Measurements from ENCODE around the gene PLPPR1.
"Not testable (repeated sequence)": the region's sequence is repeated elsewhere in the genome, so short reads cannot be mapped to it uniquely, and the experiment has no call there.

DNA sequence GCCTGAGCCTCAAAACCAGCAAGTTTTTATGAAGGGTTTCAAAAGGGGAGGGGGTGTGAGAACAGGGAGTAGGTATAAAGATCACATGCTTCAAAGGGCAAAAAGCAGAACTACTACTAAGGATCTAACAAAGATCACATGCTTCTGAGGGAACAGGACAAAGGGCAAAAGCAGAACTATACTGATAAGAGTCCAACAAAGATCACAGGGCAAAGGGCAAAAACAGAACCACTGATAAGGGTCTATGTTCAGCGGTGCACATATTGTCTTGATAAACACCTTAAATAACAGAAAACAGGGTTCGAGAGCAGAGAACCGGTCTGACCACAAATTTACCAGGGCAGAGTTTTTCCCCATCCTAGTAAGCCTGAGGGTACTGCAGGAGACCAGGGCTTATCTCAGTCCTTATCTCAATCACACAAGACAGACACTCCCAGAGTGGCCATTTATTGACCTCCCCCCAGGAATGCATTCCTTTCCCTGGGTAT, 298.9 kb downstream of the PLPPR1 start:
- TF ChIP-seq RFX5 (IDR thresholded peaks at IDR 0.05; ENCODE audit: low read depth, low read length); SMC3 (IDR thresholded peaks at IDR 0.05; ENCODE audit: low read depth, low read length); POLR2A (IDR thresholded peaks at IDR 0.05; ENCODE audit: low read depth, low read length); CEBPB (IDR thresholded peaks at IDR 0.05; ENCODE audit: low read depth, low read length); NFE2L2 (IDR thresholded peaks at IDR 0.05; ENCODE audit: low read depth, low read length); MAZ (IDR thresholded peaks at IDR 0.05; ENCODE audit: borderline replicate concordance, low read depth, low read length); MXI1 (IDR thresholded peaks at IDR 0.05; ENCODE audit: borderline replicate concordance, low read depth, low read length); RAD21 (IDR thresholded peaks at IDR 0.05; ENCODE audit: low read length); CHD1 (IDR thresholded peaks at IDR 0.05; ENCODE audit: low read depth, low read length); BHLHE40 (IDR thresholded peaks at IDR 0.05; ENCODE audit: low read depth, low read length); MAFK (IDR thresholded peaks at IDR 0.05; ENCODE audit: low read depth, low read length): not testable (repeated sequence)
- TF ChIP-seq, protein P1, sequence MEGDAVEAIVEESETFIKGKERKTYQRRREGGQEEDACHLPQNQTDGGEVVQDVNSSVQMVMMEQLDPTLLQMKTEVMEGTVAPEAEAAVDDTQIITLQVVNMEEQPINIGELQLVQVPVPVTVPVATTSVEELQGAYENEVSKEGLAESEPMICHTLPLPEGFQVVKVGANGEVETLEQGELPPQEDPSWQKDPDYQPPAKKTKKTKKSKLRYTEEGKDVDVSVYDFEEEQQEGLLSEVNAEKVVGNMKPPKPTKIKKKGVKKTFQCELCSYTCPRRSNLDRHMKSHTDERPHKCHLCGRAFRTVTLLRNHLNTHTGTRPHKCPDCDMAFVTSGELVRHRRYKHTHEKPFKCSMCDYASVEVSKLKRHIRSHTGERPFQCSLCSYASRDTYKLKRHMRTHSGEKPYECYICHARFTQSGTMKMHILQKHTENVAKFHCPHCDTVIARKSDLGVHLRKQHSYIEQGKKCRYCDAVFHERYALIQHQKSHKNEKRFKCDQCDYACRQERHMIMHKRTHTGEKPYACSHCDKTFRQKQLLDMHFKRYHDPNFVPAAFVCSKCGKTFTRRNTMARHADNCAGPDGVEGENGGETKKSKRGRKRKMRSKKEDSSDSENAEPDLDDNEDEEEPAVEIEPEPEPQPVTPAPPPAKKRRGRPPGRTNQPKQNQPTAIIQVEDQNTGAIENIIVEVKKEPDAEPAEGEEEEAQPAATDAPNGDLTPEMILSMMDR (conservative IDR thresholded peaks at IDR 0.05; ENCODE audit: low read depth, low read length), result not testable (repeated sequence)
- TF ChIP-seq, protein P2, sequence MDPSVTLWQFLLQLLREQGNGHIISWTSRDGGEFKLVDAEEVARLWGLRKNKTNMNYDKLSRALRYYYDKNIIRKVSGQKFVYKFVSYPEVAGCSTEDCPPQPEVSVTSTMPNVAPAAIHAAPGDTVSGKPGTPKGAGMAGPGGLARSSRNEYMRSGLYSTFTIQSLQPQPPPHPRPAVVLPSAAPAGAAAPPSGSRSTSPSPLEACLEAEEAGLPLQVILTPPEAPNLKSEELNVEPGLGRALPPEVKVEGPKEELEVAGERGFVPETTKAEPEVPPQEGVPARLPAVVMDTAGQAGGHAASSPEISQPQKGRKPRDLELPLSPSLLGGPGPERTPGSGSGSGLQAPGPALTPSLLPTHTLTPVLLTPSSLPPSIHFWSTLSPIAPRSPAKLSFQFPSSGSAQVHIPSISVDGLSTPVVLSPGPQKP (IDR thresholded peaks at IDR 0.05; ENCODE audit: borderline replicate concordance, low read depth, low read length), result not testable (repeated sequence)
- TF ChIP-seq, protein P3, sequence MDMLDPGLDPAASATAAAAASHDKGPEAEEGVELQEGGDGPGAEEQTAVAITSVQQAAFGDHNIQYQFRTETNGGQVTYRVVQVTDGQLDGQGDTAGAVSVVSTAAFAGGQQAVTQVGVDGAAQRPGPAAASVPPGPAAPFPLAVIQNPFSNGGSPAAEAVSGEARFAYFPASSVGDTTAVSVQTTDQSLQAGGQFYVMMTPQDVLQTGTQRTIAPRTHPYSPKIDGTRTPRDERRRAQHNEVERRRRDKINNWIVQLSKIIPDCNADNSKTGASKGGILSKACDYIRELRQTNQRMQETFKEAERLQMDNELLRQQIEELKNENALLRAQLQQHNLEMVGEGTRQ (IDR thresholded peaks at IDR 0.05; ENCODE audit: low read depth, low read length), result not testable (repeated sequence)
